H9 (cell line): ENCODE data around the gene USP47. TPM values are rescaled to one million over a fixed set of nuclear protein-coding genes. Genes with fewer than 3 reads are reported as not detected.

Source experiments
- DNase-seq: peaks from one replicate; pipeline ENCODE4 v3.0.0-alpha.2; 2017
- H2AFZ ChIP-seq: one replicate; pipeline ENCODE4 v1.6.1; 2013; ENCODE audit warnings: mild to moderate bottlenecking, low read length, control low read depth, moderate library complexity
- H2AK5ac ChIP-seq: 2 replicates; pipeline ENCODE4 v1.6.1; 2013; ENCODE audit warnings: low read length, control low read depth, mixed read lengths; ENCODE audit not compliant: insufficient read length
- H2BK120ac ChIP-seq: one replicate; pipeline ENCODE4 v1.6.1; 2013; ENCODE audit warnings: low read depth, mild to moderate bottlenecking, low read length, control low read depth, inconsistent platforms; ENCODE audit not compliant: poor library complexity, severe bottlenecking
- H2BK12ac ChIP-seq: 2 replicates; pipeline ENCODE4 v1.6.1; 2013; ENCODE audit warnings: low read length, control low read depth, mixed read lengths, low read depth; ENCODE audit not compliant: insufficient read length
- H2BK15ac ChIP-seq: 2 replicates; pipeline ENCODE4 v1.6.1; 2013; ENCODE audit warnings: low read depth, low read length, control low read depth
- H2BK20ac ChIP-seq: one replicate; pipeline ENCODE4 v1.6.1; 2013; ENCODE audit warnings: low read depth, mild to moderate bottlenecking, low read length, control low read depth, inconsistent platforms; ENCODE audit not compliant: poor library complexity, severe bottlenecking
- H2BK5ac ChIP-seq: 2 replicates; pipeline ENCODE4 v1.6.1; 2013; ENCODE audit warnings: low read length, control low read depth, mixed read lengths; ENCODE audit not compliant: insufficient read length
- H3K14ac ChIP-seq: 2 replicates; pipeline ENCODE4 v1.6.1; 2013; ENCODE audit warnings: low read length, control low read depth; ENCODE audit not compliant: insufficient read depth
- H3K18ac ChIP-seq: 2 replicates; pipeline ENCODE4 v1.6.1; 2013; ENCODE audit warnings: low read depth, mild to moderate bottlenecking, mixed read lengths, low read length, control low read depth; ENCODE audit not compliant: insufficient read length
- H3K23ac ChIP-seq: 2 replicates; pipeline ENCODE4 v1.6.1; 2013; ENCODE audit warnings: low read length, control low read depth, mixed read lengths, low read depth; ENCODE audit not compliant: insufficient read length
- H3K23me2 ChIP-seq: 2 replicates; pipeline ENCODE4 v1.6.1; 2013; ENCODE audit warnings: low read depth, mild to moderate bottlenecking, mixed read lengths, low read length, control low read depth; ENCODE audit not compliant: insufficient read length, poor library complexity, severe bottlenecking
- H3K27ac ChIP-seq: 2 replicates; pipeline ENCODE4 v1.5.1; 2013; ENCODE audit warnings: low read length, control low read depth, mixed read lengths, low read depth; ENCODE audit not compliant: insufficient read length
- H3K27me3 ChIP-seq: 2 replicates; pipeline ENCODE4 v1.6.1; 2013; ENCODE audit warnings: low read length, control low read depth, inconsistent platforms; ENCODE audit not compliant: insufficient read depth
- H3K4ac ChIP-seq: 2 replicates; pipeline ENCODE4 v1.6.1; 2013; ENCODE audit warnings: low read depth, mild to moderate bottlenecking, control low read depth, inconsistent platforms, low read length, moderate library complexity
- H3K4me1 ChIP-seq: 2 replicates; pipeline ENCODE4 v1.6.1; 2013; ENCODE audit warnings: low read length, control low read depth, inconsistent platforms; ENCODE audit not compliant: insufficient read depth
- H3K4me2 ChIP-seq: 2 replicates; pipeline ENCODE4 v1.6.1; 2013; ENCODE audit warnings: low read length, control low read depth, mixed read lengths; ENCODE audit not compliant: insufficient read length, insufficient read depth
- H3K56ac ChIP-seq: 2 replicates; pipeline ENCODE4 v1.6.1; 2013; ENCODE audit warnings: low read depth, mild to moderate bottlenecking, mixed read lengths, low read length, control low read depth; ENCODE audit not compliant: insufficient read length
- H3K79me1 ChIP-seq: 2 replicates; pipeline ENCODE4 v1.6.1; 2013; ENCODE audit warnings: low read depth, mild to moderate bottlenecking, moderate library complexity, low read length, control low read depth, inconsistent platforms; ENCODE audit not compliant: insufficient read depth, poor library complexity, severe bottlenecking
- H3K79me2 ChIP-seq: 2 replicates; pipeline ENCODE4 v1.6.1; 2013; ENCODE audit warnings: low read length, control low read depth, inconsistent platforms; ENCODE audit not compliant: insufficient read depth
- H3K9ac ChIP-seq: 2 replicates; pipeline ENCODE4 v1.6.1; 2013; ENCODE audit warnings: low read length, control low read depth, mixed read lengths; ENCODE audit not compliant: insufficient read length; ENCODE audit errors: extremely low read depth
- H3K9me3 ChIP-seq: one replicate; pipeline ENCODE4 v1.6.1; 2013; ENCODE audit warnings: low read depth, low read length, inconsistent platforms; ENCODE audit not compliant: control insufficient read depth
- H3T11ph ChIP-seq: one replicate; pipeline ENCODE4 v1.6.1; 2013; ENCODE audit warnings: mild to moderate bottlenecking, low read length, control low read depth, inconsistent platforms
- H4K20me1 ChIP-seq: one replicate; pipeline ENCODE4 v1.6.1; 2013; ENCODE audit not compliant: control insufficient read depth, insufficient read length, insufficient read depth
- H4K5ac ChIP-seq: 2 replicates; pipeline ENCODE4 v1.6.1; 2013; ENCODE audit warnings: low read depth, mild to moderate bottlenecking, mixed read lengths, low read length, control low read depth; ENCODE audit not compliant: insufficient read length
- H4K8ac ChIP-seq: replicated peaks from 2 replicates; pipeline ENCODE4 v1.6.1; 2013; ENCODE audit warnings: low read length, control low read depth, mixed read lengths, low read depth; ENCODE audit not compliant: insufficient read length
- H4K91ac ChIP-seq: 2 replicates; pipeline ENCODE4 v1.6.1; 2013; ENCODE audit warnings: low read depth, mild to moderate bottlenecking, moderate library complexity, mixed read lengths, low read length, control low read depth; ENCODE audit not compliant: insufficient read length
- H3K27ac Mint-ChIP-seq, 3 experiments: 2 replicates in 2 of 3; 3 replicates in 1 of 3; pipeline ENCODE4 v1.8.0; 2020 to 2021; ENCODE audit warnings: mixed read lengths in 3 of 3, mild to moderate bottlenecking in 1 of 3, moderate library complexity in 1 of 3
- H3K27me3 Mint-ChIP-seq: 2 replicates; pipeline ENCODE4 v1.8.0; 2021; ENCODE audit warnings: low read depth, mild to moderate bottlenecking, moderate library complexity, mixed read lengths
- H3K36me3 Mint-ChIP-seq, 3 experiments: 2 replicates in 2 of 3; 3 replicates in 1 of 3; pipeline ENCODE4 v1.8.0; 2020 to 2021; ENCODE audit warnings: low read depth in 3 of 3, mixed read lengths in 3 of 3; ENCODE audit not compliant: insufficient read depth in 1 of 3
- H3K4me1 Mint-ChIP-seq, 2 experiments: 2 replicates each; pipeline ENCODE4 v1.8.0; 2020; ENCODE audit warnings: mixed read lengths in 2 of 2
- H3K4me3 Mint-ChIP-seq, 2 experiments: 2 replicates in 1 of 2; 3 replicates in 1 of 2; pipeline ENCODE4 v1.8.0; 2020 to 2021; ENCODE audit warnings: mild to moderate bottlenecking in 2 of 2, mixed read lengths in 2 of 2, moderate library complexity in 1 of 2
- H3K9me3 Mint-ChIP-seq, 2 experiments: 2 replicates in 1 of 2; 3 replicates in 1 of 2; pipeline ENCODE4 v1.8.0; 2020; ENCODE audit warnings: mild to moderate bottlenecking in 2 of 2, mixed read lengths in 2 of 2, moderate library complexity in 1 of 2
- CTCF ChIP-seq: fragments of 200-600 bp; sonication (generic); conservative IDR thresholded peaks from 3 replicates; pipeline ENCODE4 v1.8.0; 2021; ENCODE audit warnings: antibody characterized with exemption, mild to moderate bottlenecking
- total RNA-seq: library from RNA; stranded (reverse); gene quantifications from 2 replicates; pipeline ENCODE4 v1.2.1, GENCODE V29; 2021

Gene USP47
- total RNA-seq, 1 experiment from 2014 or later = 26.7 TPM

DNA sequence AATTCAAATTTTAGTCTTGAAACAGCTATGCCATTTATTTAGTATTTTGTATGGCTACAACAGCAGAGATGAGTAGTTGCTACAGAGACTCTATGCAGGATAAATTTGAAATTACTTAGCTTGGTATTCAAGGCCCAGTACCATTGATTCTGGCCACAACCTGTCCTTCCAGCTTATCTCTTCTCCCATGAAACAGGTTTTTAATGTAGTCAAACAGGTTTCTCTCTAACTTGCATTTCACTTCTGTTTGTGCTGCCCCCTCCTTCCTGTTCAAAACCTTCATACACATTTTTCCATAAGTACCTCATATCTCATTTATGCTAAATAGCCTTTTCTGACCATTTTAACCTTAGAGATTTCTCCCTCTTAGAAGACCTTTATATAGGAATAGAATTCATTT, 3.3 kb downstream of the USP47 start:
- peaks cover 5% of the 10 kb centered on the region; the same call in 1 of the 2 replicates for H3K4me1 ChIP-seq
- Mint-ChIP-seq H3K9me3 (no peaks in the 10 kb centered on the region), H3K27me3 (no peaks in the 10 kb centered on the region), H3K36me3 (no peaks in the 10 kb centered on the region), H3K4me1 (peaks cover 26 to 28% of the 10 kb centered on the region in 2 experiments), H3K27ac (peak overlapping the region in 1 of 3 experiments; percentile 38; a peak in 1 of 7 replicates), H3K4me3 (no peak overlapping the region)
- H4K91ac ChIP-seq = no peak overlapping the region
- no peak overlapping the region for H2AFZ ChIP-seq
- no peaks in the 10 kb centered on the region for H3K9me3 ChIP-seq
- no peak overlapping the region for H4K8ac ChIP-seq
- no peak overlapping the region for H3K18ac ChIP-seq
- no peak overlapping the region for H2BK120ac ChIP-seq
- H3K27ac ChIP-seq = no peak overlapping the region
- no peak overlapping the region for H3K56ac ChIP-seq
- TF ChIP-seq CTCF = no peak
- H2BK15ac ChIP-seq = no peak overlapping the region
- no peak overlapping the region for H3K14ac ChIP-seq
- no peaks in the 10 kb centered on the region for H3K27me3 ChIP-seq
- no peak overlapping the region for H3K9ac ChIP-seq
- H2BK12ac ChIP-seq = no peak overlapping the region
- no peak overlapping the region for H3K23ac ChIP-seq
- no peak overlapping the region for H3K4ac ChIP-seq
- no peak overlapping the region for H3K4me2 ChIP-seq
- no peak overlapping the region for H3T11ph ChIP-seq
- H4K20me1 ChIP-seq = no peaks in the 10 kb centered on the region
- no peak overlapping the region for H2AK5ac ChIP-seq
- no peak overlapping the region for H2BK5ac ChIP-seq
- H3K23me2 ChIP-seq = peaks cover 11% of the 10 kb centered on the region
- H3K79me2 ChIP-seq = peaks cover 18% of the 10 kb centered on the region; the same call in 1 of the 2 replicates
- no peak for DNase-seq
- no peaks in the 10 kb centered on the region for H3K79me1 ChIP-seq
- H4K5ac ChIP-seq = no peak overlapping the region
- H2BK20ac ChIP-seq = no peak overlapping the region
